Trophoblast cell (in vitro differentiated cells and primary cell): ENCODE measurements around the gene CEMIP.

ENCODE experiments used
- DNase-seq, 2 donors: peaks; one replicate each; pipeline ENCODE4 v3.0.0-alpha.2; 2016
- H2AFZ ChIP-seq: 2 replicates; pipeline ENCODE4 v1.6.1; 2013; ENCODE audit warnings: low read length, moderate library complexity, mild to moderate bottlenecking; ENCODE audit not compliant: insufficient read depth, poor library complexity
- H2AK5ac ChIP-seq: 2 replicates; pipeline ENCODE4 v1.6.1; 2013; ENCODE audit warnings: mild to moderate bottlenecking, low read length
- H2BK120ac ChIP-seq: 2 replicates; pipeline ENCODE4 v1.6.1; 2013; ENCODE audit warnings: low read length, mild to moderate bottlenecking, moderate library complexity; ENCODE audit not compliant: insufficient read depth, poor library complexity
- H2BK12ac ChIP-seq: 2 replicates; pipeline ENCODE4 v1.6.1; 2013; ENCODE audit warnings: mild to moderate bottlenecking, low read length, moderate library complexity
- H2BK5ac ChIP-seq: 2 replicates; pipeline ENCODE4 v1.6.1; 2013; ENCODE audit warnings: low read length, low read depth, moderate library complexity, mild to moderate bottlenecking; ENCODE audit not compliant: poor library complexity
- H3K14ac ChIP-seq: 2 replicates; pipeline ENCODE4 v1.6.1; 2013; ENCODE audit warnings: mild to moderate bottlenecking, low read length
- H3K18ac ChIP-seq: 2 replicates; pipeline ENCODE4 v1.6.1; 2013; ENCODE audit warnings: mild to moderate bottlenecking, low read length
- H3K23ac ChIP-seq: 2 replicates; pipeline ENCODE4 v1.6.1; 2013; ENCODE audit warnings: low read length
- H3K27ac ChIP-seq: 2 replicates; pipeline ENCODE4 v1.5.1; 2013; ENCODE audit warnings: low read depth, mild to moderate bottlenecking, inconsistent platforms, low read length, moderate library complexity
- H3K27me3 ChIP-seq: 2 replicates; pipeline ENCODE4 v1.6.1; 2013; ENCODE audit warnings: inconsistent platforms, mild to moderate bottlenecking, low read length, moderate library complexity; ENCODE audit not compliant: insufficient read depth
- H3K36me3 ChIP-seq, 2 experiments: 1 replicate in 1 of 2; 2 replicates in 1 of 2; pipeline ENCODE4 v1.6.1; 2013; ENCODE audit warnings: low read length in 2 of 2, mild to moderate bottlenecking in 2 of 2, moderate library complexity in 1 of 2; ENCODE audit not compliant: insufficient read depth in 2 of 2, control insufficient read depth in 1 of 2
- H3K4ac ChIP-seq: 2 replicates; pipeline ENCODE4 v1.6.1; 2013; ENCODE audit warnings: low read depth, mild to moderate bottlenecking, low read length, moderate library complexity
- H3K4me1 ChIP-seq, 2 experiments: 1 replicate in 1 of 2; 2 replicates in 1 of 2; pipeline ENCODE4 v1.6.1; 2013; ENCODE audit warnings: low read length in 2 of 2, mild to moderate bottlenecking in 2 of 2, moderate library complexity in 1 of 2; ENCODE audit not compliant: insufficient read depth in 2 of 2, control insufficient read depth in 1 of 2
- H3K4me2 ChIP-seq: 2 replicates; pipeline ENCODE4 v1.6.1; 2013; ENCODE audit warnings: inconsistent platforms, mild to moderate bottlenecking, low read length, moderate library complexity
- H3K4me3 ChIP-seq: 2 replicates; pipeline ENCODE4 v1.5.1; 2013; ENCODE audit warnings: mild to moderate bottlenecking, low read depth, low read length, inconsistent platforms
- H3K79me1 ChIP-seq: one replicate; pipeline ENCODE4 v1.6.1; 2013; ENCODE audit warnings: low read length
- H3K79me2 ChIP-seq: 2 replicates; pipeline ENCODE4 v1.6.1; 2013; ENCODE audit warnings: low read length, mild to moderate bottlenecking; ENCODE audit not compliant: control insufficient read depth, insufficient read depth, poor library complexity
- H3K9ac ChIP-seq: 2 replicates; pipeline ENCODE4 v1.6.1; 2013; ENCODE audit warnings: mild to moderate bottlenecking, low read length
- H3K9me3 ChIP-seq: 2 replicates; pipeline ENCODE4 v1.6.1; 2013; ENCODE audit warnings: low read depth, mild to moderate bottlenecking, control low read depth, inconsistent platforms, low read length; ENCODE audit not compliant: insufficient read depth
- H4K12ac ChIP-seq: 2 replicates; pipeline ENCODE4 v1.6.1; 2013; ENCODE audit warnings: low read depth, mild to moderate bottlenecking, low read length, moderate library complexity
- H4K8ac ChIP-seq: 2 replicates; pipeline ENCODE4 v1.6.1; 2013; ENCODE audit warnings: low read depth, mild to moderate bottlenecking, low read length, moderate library complexity
- H4K91ac ChIP-seq: one replicate; pipeline ENCODE4 v1.6.1; 2013; ENCODE audit warnings: low read depth, mild to moderate bottlenecking, low read length, moderate library complexity
- WGBS: extraction: QIAGEN DNeasy Blood & Tissue Kit; methylation state at CpG from one replicate; pipeline ENCODE4 v1.1.7; 2013; ENCODE audit warnings: missing lambda C conversion rate; ENCODE audit not compliant: insufficient read length, insufficient coverage; ENCODE audit errors: extremely low coverage; 5-methylcytosine and 5-hydroxymethylcytosine counted together

The CEMIP gene

GRCh38 chr15:80998251-80998650 lies 219.1 kb downstream of the CEMIP start:
- Histone ChIP-seq H3K4ac (no peak overlapping the region), H3K4me2 (no peak overlapping the region), H3K9ac (no peak overlapping the region), H4K8ac (no peak overlapping the region), H4K91ac (no peak overlapping the region), H3K18ac (no peak overlapping the region), H3K79me1 (peaks cover 20% of the 10 kb centered on the region), H2BK12ac (no peak overlapping the region), H3K27ac (no peak overlapping the region), H3K23ac (no peak overlapping the region), H2AFZ (no peak overlapping the region), H3K36me3 (peaks cover 7 to 9% of the 10 kb centered on the region in 2 experiments), H3K79me2 (peaks cover 28% of the 10 kb centered on the region), H3K9me3 (peaks cover 7% of the 10 kb centered on the region), H3K4me1 (peaks cover 10% of the 10 kb centered on the region in 2 experiments), H2BK120ac (no peak overlapping the region), H3K27me3 (no peaks in the 10 kb centered on the region), H2BK5ac (no peak overlapping the region), H2AK5ac (no peak overlapping the region), H3K4me3 (no peak overlapping the region), H4K12ac (no peak overlapping the region), H3K14ac (no peak overlapping the region)
- DNase-seq: no peak
- no CpG with 5 or more reads among the region's 1 CpG for WGBS

- H4K12ac ChIP-seq: no peak overlapping the region
- no peak overlapping the region for H2BK5ac ChIP-seq
- no peak overlapping the region for H3K14ac ChIP-seq
- peak overlapping the region; percentile 64 for H3K4me2 ChIP-seq
- peaks cover 7% of the 10 kb centered on the region for H3K9me3 ChIP-seq
- H3K23ac ChIP-seq: no peak overlapping the region
- WGBS: no CpG with 5 or more reads among the region's 13 CpGs
- H3K79me2 ChIP-seq: peaks cover 29% of the 10 kb centered on the region
- peaks cover 12% of the 10 kb centered on the region in 2 experiments for H3K4me1 ChIP-seq
- H2AFZ ChIP-seq: no peak overlapping the region
- H3K79me1 ChIP-seq: peaks cover 20% of the 10 kb centered on the region
- H3K4ac ChIP-seq: no peak overlapping the region
- H3K36me3 ChIP-seq: peaks cover 7 to 11% of the 10 kb centered on the region in 2 experiments
- H3K27me3 ChIP-seq: no peaks in the 10 kb centered on the region
- H3K4me3 ChIP-seq: no peak overlapping the region
- H2AK5ac ChIP-seq: peak overlapping the region; percentile 70
- H3K18ac ChIP-seq: no peak overlapping the region
- H3K27ac ChIP-seq: no peak overlapping the region
- H3K9ac ChIP-seq: no peak overlapping the region
- no peak overlapping the region for H4K91ac ChIP-seq
- H2BK120ac ChIP-seq: no peak overlapping the region
- peak in 1 of 2 donors; percentile 40 for DNase-seq
- H2BK12ac ChIP-seq: no peak overlapping the region
- no peak overlapping the region for H4K8ac ChIP-seq
Observed at GRCh38 chr15:80999623-81000036, 220.5 kb downstream of the CEMIP start.

- peaks cover 7% of the 10 kb centered on the region for H3K9me3 ChIP-seq
- peaks cover 20% of the 10 kb centered on the region for H3K79me1 ChIP-seq
- peak overlapping the region; percentile 92 for H3K4ac ChIP-seq
- H2BK5ac ChIP-seq: peak overlapping the region; percentile 89
- H4K8ac ChIP-seq: peak overlapping the region; percentile 96
- WGBS: no CpG with 5 or more reads among the region's 21 CpGs
- peak overlapping the region; percentile 36 for H2BK120ac ChIP-seq
- H2BK12ac ChIP-seq: no peak overlapping the region
- H3K4me1 ChIP-seq: peaks cover 12% of the 10 kb centered on the region in 2 experiments
- peak overlapping the region; percentile 64 for H3K4me2 ChIP-seq
- H3K36me3 ChIP-seq: peaks cover 7 to 11% of the 10 kb centered on the region in 2 experiments
- H3K14ac ChIP-seq: peak overlapping the region; percentile 85
- no peaks in the 10 kb centered on the region for H3K27me3 ChIP-seq
- peak overlapping the region; percentile 96 for H3K9ac ChIP-seq
- peak overlapping the region; percentile 92 for H3K4me3 ChIP-seq
- H2AFZ ChIP-seq: peak overlapping the region; percentile 82
- peak in 1 of 2 donors; percentile 40 for DNase-seq
- peak overlapping the region; percentile 93 for H3K27ac ChIP-seq
- H3K79me2 ChIP-seq: peaks cover 29% of the 10 kb centered on the region
- H4K91ac ChIP-seq: peak overlapping the region; percentile 96
- H2AK5ac ChIP-seq: no peak overlapping the region
- no peak overlapping the region for H3K23ac ChIP-seq
- H3K18ac ChIP-seq: peak overlapping the region; percentile 96
- peak overlapping the region; percentile 96 for H4K12ac ChIP-seq
Observed at GRCh38 chr15:81000144-81000623, 221.0 kb downstream of the CEMIP start.

GRCh38 chr15:81000624-81001151 lies 221.5 kb downstream of the CEMIP start, which contains the start of gene TLNRD1:
Gene TLNRD1, plus strand, starts transcription at chr15:81000923. Its CDS starts 1,349 bp downstream, at chr15:81002272.
- Histone ChIP-seq H4K12ac (peak within 1 kb of the TSS; percentile 98), H4K8ac (peak within 1 kb of the TSS; percentile 98), H3K4me3 (peak within 1 kb of the TSS; percentile 92), H3K9ac (peak within 1 kb of the TSS; percentile 96), H3K4ac (peak within 1 kb of the TSS; percentile 92), H3K4me1 (peaks cover 12% of the 10 kb centered on the region in 2 experiments), H3K27ac (peak within 1 kb of the TSS; percentile 93), H2BK12ac (peak within 1 kb of the TSS; percentile 38), H3K27me3 (no peaks in the 10 kb centered on the region), H2AK5ac (peak within 1 kb of the TSS; percentile 90), H2AFZ (peak within 1 kb of the TSS; percentile 82), H3K23ac (no peak within 1 kb of the TSS), H3K9me3 (peaks cover 7% of the 10 kb centered on the region), H2BK120ac (peak within 1 kb of the TSS; percentile 96), H3K18ac (peak within 1 kb of the TSS; percentile 96), H3K4me2 (peak within 1 kb of the TSS; percentile 64), H3K36me3 (peaks cover 7 to 11% of the 10 kb centered on the region in 2 experiments), H4K91ac (peak within 1 kb of the TSS; percentile 96), H3K79me2 (peaks cover 29% of the 10 kb centered on the region), H3K79me1 (peaks cover 20% of the 10 kb centered on the region), H2BK5ac (peak within 1 kb of the TSS; percentile 99), H3K14ac (peak within 1 kb of the TSS; percentile 97)
- WGBS: no CpG with 5 or more reads among the region's 66 CpGs
- DNase-seq: peak; percentile 84 to 91
